ENCODE measurements around the gene SP110.
"Not testable (repeated sequence)": the region's sequence is repeated elsewhere in the genome, so short reads cannot be mapped to it uniquely, and the experiment has no call there.

Gene SP110

GRCh38 chr2:230224458-230224857 lies 4.7 kb upstream of the SP110 start:
- Histone ChIP-seq H3K27ac (no peak overlapping the region), H3K4me3 (no peak overlapping the region)
- TF ChIP-seq CTCF (IDR thresholded peaks at IDR 0.05) = no peak
- DNase-seq (ENCODE audit: low spot score) = no peak

- not testable (repeated sequence) for H3K27ac ChIP-seq; DNase-seq (ENCODE audit: low spot score); H3K4me3 ChIP-seq
Observed at GRCh38 chr2:230222829-230223228, 3.0 kb upstream of the SP110 start.

GRCh38 chr2:230221493-230221892 lies 1.7 kb upstream of the SP110 start:
- DNase-seq (ENCODE audit: low spot score) = no peak
- Histone ChIP-seq H3K4me3 (no peak overlapping the region), H3K27ac (no peak overlapping the region)
- no peak for TF ChIP-seq CTCF (IDR thresholded peaks at IDR 0.05)

GRCh38 chr2:230220347-230220969 lies 674 bp upstream of the SP110 start:
- Histone ChIP-seq H3K4me3 (peak overlapping the region; percentile 74), H3K27ac (peak overlapping the region; percentile 62 to 81)
- TF ChIP-seq CTCF (IDR thresholded peaks at IDR 0.05) = no peak
- no peak for DNase-seq (ENCODE audit: low spot score)

- DNase-seq (ENCODE audit: low spot score) = no peak
- H3K4me3 ChIP-seq = peak overlapping the region; percentile 74
- TF ChIP-seq CTCF (IDR thresholded peaks at IDR 0.05) = no peak
- no peak overlapping the region for H3K27ac ChIP-seq
Observed at GRCh38 chr2:230218421-230218820, 1.4 kb downstream of the SP110 start.

GRCh38 chr2:230217424-230217823 lies 2.4 kb downstream of the SP110 start:
- H3K27ac ChIP-seq = no peak overlapping the region
- TF ChIP-seq CTCF (IDR thresholded peaks at IDR 0.05) = no peak
- H3K4me3 ChIP-seq = no peak overlapping the region
- DNase-seq (ENCODE audit: low spot score) = no peak

- H3K27ac ChIP-seq = no peak overlapping the region
- TF ChIP-seq CTCF (IDR thresholded peaks at IDR 0.05) = no peak
- no peak overlapping the region for H3K4me3 ChIP-seq
- DNase-seq (ENCODE audit: low spot score) = no peak
Observed at GRCh38 chr2:230216489-230216888, 3.3 kb downstream of the SP110 start.
